CD4-positive, alpha-beta T cell (primary cell): ENCODE data around the gene LSM3. TPM values are rescaled to one million over a fixed set of nuclear protein-coding genes. Genes with fewer than 3 reads are reported as not detected.

Experiments used
- ATAC-seq: fragments of 200-7000 bp; cut with Tn5 transposase; one replicate; pipeline ENCODE4 v1.10.0; 2022; ENCODE audit warnings: mild to moderate bottlenecking; ENCODE audit not compliant: poor library complexity
- CTCF ChIA-PET: fragments of 350-600 bp; sonication (Branson Sonifier 250); formaldehyde crosslinking; loops from one replicate; lab custom pipeline; 2021; ENCODE audit warnings: antibody characterized with exemption, inconsistent platforms; lab: Charles Lee
- POLR2A ChIA-PET: fragments of 350-600 bp; sonication (Branson Sonifier 250); formaldehyde crosslinking; loops from one replicate; lab custom pipeline; 2021; ENCODE audit warnings: antibody characterized with exemption, inconsistent platforms; lab: Charles Lee
- DNase-seq, 14 experiments: peaks; one replicate each; pipeline ENCODE4 v3.0.0-alpha.2; 2013 to 2020; ENCODE audit warnings: mixed read lengths in 2 of 14
- H3K27ac ChIP-seq, 2 donors: one replicate each; pipeline versions ENCODE4 v1.5.1 to v1.7.0; 2013; ENCODE audit warnings: low read length in 2 of 2, low read depth in 1 of 2, mild to moderate bottlenecking in 1 of 2
- H3K27me3 ChIP-seq, 2 experiments: 1 replicate in 1 of 2; 2 replicates in 1 of 2; pipeline versions ENCODE4 v1.6.1 to v1.7.0; 2013; ENCODE audit warnings: low read length in 2 of 2, control low read depth in 1 of 2, mild to moderate bottlenecking in 1 of 2, moderate library complexity in 1 of 2; ENCODE audit not compliant: insufficient read depth in 2 of 2, control insufficient read depth in 1 of 2
- H3K36me3 ChIP-seq: one replicate; pipeline ENCODE4 v1.6.1; 2013; ENCODE audit warnings: low read length, control low read depth; ENCODE audit not compliant: insufficient read depth
- H3K4me1 ChIP-seq: one replicate; pipeline ENCODE4 v1.6.1; 2013; ENCODE audit warnings: low read length, control low read depth; ENCODE audit not compliant: insufficient read depth
- H3K4me3 ChIP-seq: one replicate; pipeline ENCODE4 v1.5.1; 2013; ENCODE audit warnings: mild to moderate bottlenecking, low read length, moderate library complexity
- H3K9me3 ChIP-seq, 2 experiments: 1 replicate in 1 of 2; 2 replicates in 1 of 2; pipeline versions ENCODE4 v1.6.1 to v1.7.0; 2013; ENCODE audit warnings: low read length in 2 of 2, mild to moderate bottlenecking in 2 of 2, control low read depth in 1 of 2, moderate library complexity in 1 of 2; ENCODE audit not compliant: control insufficient read depth in 1 of 2, insufficient read depth in 1 of 2
- H3K27ac Mint-ChIP-seq: one replicate; pipeline ENCODE4 v1.8.0; 2020; ENCODE audit warnings: mixed read lengths
- H3K27me3 Mint-ChIP-seq: one replicate; pipeline ENCODE4 v1.8.0; 2021; ENCODE audit warnings: mixed read lengths
- H3K36me3 Mint-ChIP-seq: one replicate; pipeline ENCODE4 v1.8.0; 2021; ENCODE audit warnings: low read depth, mixed read lengths
- H3K4me1 Mint-ChIP-seq: one replicate; pipeline ENCODE4 v1.8.0; 2021; ENCODE audit warnings: low read depth, mixed read lengths
- H3K4me3 Mint-ChIP-seq: one replicate; pipeline ENCODE4 v1.8.0; 2020; ENCODE audit warnings: mild to moderate bottlenecking, mixed read lengths
- H3K9me3 Mint-ChIP-seq: one replicate; pipeline ENCODE4 v1.8.0; 2020; ENCODE audit warnings: mixed read lengths
- intact Hi-C, 2 experiments: fragments of 100-400 bp; cut with DNase I in 1 of 2; cut with micrococcal nuclease in 1 of 2; formaldehyde crosslinking; loops; one replicate each; pipeline versions ENCODE4 v1.15.1 to v1.9.0; 2023 to 2025; cut with DNase I, micrococcal nuclease
- total RNA-seq, 174 experiments: library from RNA in 2 of 174; stranded (reverse) in 2 of 174; gene quantifications; one replicate each; pipeline ENCODE4 v1.2.3 and lab custom pipeline; 2021 to 2026
- TF ChIP-seq, protein P1 (sequence below): fragments of 200-600 bp; IDR thresholded peaks from one replicate; pipeline ENCODE4 v1.8.0; 2022; ENCODE audit warnings: antibody characterized with exemption, mild to moderate bottlenecking

Gene LSM3
- total RNA-seq, 2 experiments from 2014 or later: 6.5 to 6.9 TPM

DNA sequence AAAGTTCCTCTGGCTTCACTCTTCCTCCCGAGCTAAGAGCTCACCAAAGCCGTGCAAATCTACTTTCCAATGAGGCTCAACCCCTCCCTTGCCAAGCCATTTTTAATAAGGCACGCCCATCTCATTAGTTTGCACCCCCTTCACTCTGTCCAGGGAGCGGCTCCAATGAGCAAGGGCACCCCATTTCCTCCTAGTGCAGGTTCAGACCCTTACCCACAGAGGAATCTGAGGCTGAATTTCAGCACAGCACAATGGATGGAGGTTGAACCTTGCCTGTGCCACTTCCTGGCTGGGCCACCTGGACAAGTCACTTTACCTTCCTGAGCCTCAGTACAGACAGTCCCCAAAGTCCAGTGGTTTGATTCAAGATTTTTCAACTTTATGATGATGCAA, 25.7 kb upstream of the LSM3 start:
- DNase-seq (no peak), ATAC-seq (no peak)
- H3K27me3 ChIP-seq: no peaks in the 10 kb centered on the region
- no peak overlapping the region for H3K4me3 ChIP-seq
- peak overlapping the region; percentile 71 for H3K27ac Mint-ChIP-seq
- no peak overlapping the region for H3K27ac ChIP-seq
- no peak overlapping the region for H3K4me3 Mint-ChIP-seq
- peaks cover 88% of the 10 kb centered on the region for H3K36me3 ChIP-seq
- no peaks in the 10 kb centered on the region for H3K27me3 Mint-ChIP-seq
- peaks cover 88% of the 10 kb centered on the region for H3K36me3 Mint-ChIP-seq
- intact Hi-C loops: no loop called here
- H3K4me1 Mint-ChIP-seq: peaks cover 11% of the 10 kb centered on the region
- no peaks in the 10 kb centered on the region for H3K9me3 Mint-ChIP-seq
- peaks cover 3% of the 10 kb centered on the region for H3K4me1 ChIP-seq
- TF ChIP-seq, protein P1, sequence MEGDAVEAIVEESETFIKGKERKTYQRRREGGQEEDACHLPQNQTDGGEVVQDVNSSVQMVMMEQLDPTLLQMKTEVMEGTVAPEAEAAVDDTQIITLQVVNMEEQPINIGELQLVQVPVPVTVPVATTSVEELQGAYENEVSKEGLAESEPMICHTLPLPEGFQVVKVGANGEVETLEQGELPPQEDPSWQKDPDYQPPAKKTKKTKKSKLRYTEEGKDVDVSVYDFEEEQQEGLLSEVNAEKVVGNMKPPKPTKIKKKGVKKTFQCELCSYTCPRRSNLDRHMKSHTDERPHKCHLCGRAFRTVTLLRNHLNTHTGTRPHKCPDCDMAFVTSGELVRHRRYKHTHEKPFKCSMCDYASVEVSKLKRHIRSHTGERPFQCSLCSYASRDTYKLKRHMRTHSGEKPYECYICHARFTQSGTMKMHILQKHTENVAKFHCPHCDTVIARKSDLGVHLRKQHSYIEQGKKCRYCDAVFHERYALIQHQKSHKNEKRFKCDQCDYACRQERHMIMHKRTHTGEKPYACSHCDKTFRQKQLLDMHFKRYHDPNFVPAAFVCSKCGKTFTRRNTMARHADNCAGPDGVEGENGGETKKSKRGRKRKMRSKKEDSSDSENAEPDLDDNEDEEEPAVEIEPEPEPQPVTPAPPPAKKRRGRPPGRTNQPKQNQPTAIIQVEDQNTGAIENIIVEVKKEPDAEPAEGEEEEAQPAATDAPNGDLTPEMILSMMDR: no peak
- POLR2A ChIA-PET: interaction anchor here (1.0 to 1.9 kb wide), 3 partner anchors 10 to 26 kb away, joined by 3 to 7 read pairs (median 4); partner anchors contain the start of genes LSM3 and XPC
- CTCF ChIA-PET: interaction anchor here (0.6 to 1.0 kb wide), 3 partner anchors 9 to 256 kb away, joined by 3 read pairs; no protein-coding TSS in a partner anchor
- H3K9me3 ChIP-seq: no peaks in the 10 kb centered on the region

DNA sequence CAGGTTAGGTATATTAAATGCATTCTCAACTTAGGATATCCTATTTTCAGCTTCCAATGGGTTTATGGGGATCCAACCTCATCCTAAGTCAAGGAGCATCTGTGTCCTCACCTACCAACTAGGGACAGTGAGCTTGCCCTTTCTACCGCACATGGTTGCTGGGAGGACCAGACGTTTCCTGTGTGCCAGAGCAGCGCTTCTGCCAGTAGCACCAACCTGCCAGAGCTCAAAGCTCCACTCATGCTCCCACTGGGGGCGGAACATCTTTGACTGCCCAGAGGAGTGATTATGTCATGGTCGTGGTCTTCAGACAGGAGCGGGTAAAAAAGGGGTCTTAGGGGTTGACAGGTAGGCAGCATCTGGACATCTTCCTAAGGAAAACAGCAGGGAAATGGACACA, 25.0 kb upstream of the LSM3 start:
- intact Hi-C loops: no loop called here
- no peaks in the 10 kb centered on the region for H3K9me3 ChIP-seq
- H3K27ac ChIP-seq: no peak overlapping the region
- no peak for DNase-seq
- TF ChIP-seq, protein P1: no peak
- Mint-ChIP-seq H3K36me3 (peaks cover 91% of the 10 kb centered on the region), H3K27me3 (no peaks in the 10 kb centered on the region), H3K4me1 (peaks cover 11% of the 10 kb centered on the region), H3K4me3 (no peak overlapping the region), H3K9me3 (no peaks in the 10 kb centered on the region), H3K27ac (no peak overlapping the region)
- H3K4me3 ChIP-seq: no peak overlapping the region
- POLR2A ChIA-PET: interaction anchor here (1.9 kb wide), 1 partner anchor 25 kb away, joined by 7 read pairs; the partner anchor contains the start of genes LSM3 and XPC
- H3K27me3 ChIP-seq: no peaks in the 10 kb centered on the region
- peaks cover 3% of the 10 kb centered on the region for H3K4me1 ChIP-seq
- ATAC-seq: no peak
- CTCF ChIA-PET: no interaction called here
- peaks cover 88% of the 10 kb centered on the region for H3K36me3 ChIP-seq

DNA sequence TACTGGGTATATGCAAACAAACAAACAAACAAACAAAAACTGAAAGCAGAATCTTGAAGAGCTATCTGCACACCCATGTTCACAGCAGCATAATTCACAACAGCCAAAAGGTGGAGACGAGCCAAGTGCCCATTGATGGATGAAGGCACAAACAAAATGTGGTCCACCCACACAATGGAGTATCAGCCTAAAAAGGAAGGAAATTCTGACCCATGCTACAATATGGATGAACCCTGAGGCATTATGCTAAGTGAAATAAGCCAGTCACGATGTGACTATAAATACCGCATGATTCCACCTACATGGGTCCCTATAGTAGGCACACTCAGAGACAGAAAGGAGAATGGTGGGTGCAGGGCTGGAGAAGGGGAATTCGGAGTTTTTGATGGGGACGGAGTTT, 24.3 kb upstream of the LSM3 start:
- Mint-ChIP-seq H3K4me3 (no peak overlapping the region), H3K9me3 (no peaks in the 10 kb centered on the region), H3K27me3 (no peaks in the 10 kb centered on the region), H3K36me3 (peaks cover 91% of the 10 kb centered on the region), H3K4me1 (peaks cover 11% of the 10 kb centered on the region), H3K27ac (no peak overlapping the region)
- intact Hi-C loops: no loop called here
- POLR2A ChIA-PET: interaction anchor here (1.9 kb wide), 1 partner anchor 24 kb away, joined by 7 read pairs; the partner anchor contains the start of genes LSM3 and XPC
- Histone ChIP-seq H3K4me1 (peaks cover 3% of the 10 kb centered on the region), H3K27me3 (no peaks in the 10 kb centered on the region), H3K4me3 (no peak overlapping the region), H3K36me3 (peaks cover 91% of the 10 kb centered on the region), H3K27ac (no peak overlapping the region), H3K9me3 (no peaks in the 10 kb centered on the region)
- ATAC-seq (no peak), DNase-seq (no peak)
- CTCF ChIA-PET: no interaction called here
- TF ChIP-seq, protein P1: no peak
